Kidney epithelial cell (primary cell): ENCODE measurements around the gene NSMCE4A. TPM values are rescaled to one million over a fixed set of nuclear protein-coding genes. Genes with fewer than 3 reads are reported as not detected.
"Not testable (repeated sequence)": the region's sequence is repeated elsewhere in the genome, so short reads cannot be mapped to it uniquely, and the experiment has no call there.

ENCODE experiments used
- DNase-seq: peaks from one replicate; pipeline ENCODE4 v3.0.0-alpha.2; 2010; ENCODE audit warnings: low read depth
- H3K27me3 ChIP-seq: 2 replicates; pipeline ENCODE4 v1.6.0; 2011; ENCODE audit warnings: low read length; ENCODE audit not compliant: control insufficient read depth, insufficient read depth
- H3K36me3 ChIP-seq: 2 replicates; pipeline ENCODE4 v1.5.1; 2011; ENCODE audit warnings: low read length; ENCODE audit not compliant: control insufficient read depth, insufficient read depth
- H3K4me3 ChIP-seq: 2 replicates; pipeline ENCODE4 v1.5.1; 2011; ENCODE audit warnings: low read depth, mild to moderate bottlenecking, control low read depth, low read length
- total RNA-seq: library from RNA; depleted of rRNA; stranded (reverse); fragments of >200 nt; gene quantifications from 2 replicates; pipeline ENCODE4 v1.2.3, GENCODE V29; 2015
- TF ChIP-seq, protein P1 (sequence below): IDR thresholded peaks from 2 replicates; pipeline ENCODE4 v1.5.1; 2011; ENCODE audit warnings: mild to moderate bottlenecking, moderate library complexity, low read length, control low read depth, inconsistent platforms; ENCODE audit not compliant: insufficient read depth, poor library complexity, severe bottlenecking

Gene NSMCE4A
- total RNA-seq, 1 donor from 2014 or later, result 53.4 TPM

DNA sequence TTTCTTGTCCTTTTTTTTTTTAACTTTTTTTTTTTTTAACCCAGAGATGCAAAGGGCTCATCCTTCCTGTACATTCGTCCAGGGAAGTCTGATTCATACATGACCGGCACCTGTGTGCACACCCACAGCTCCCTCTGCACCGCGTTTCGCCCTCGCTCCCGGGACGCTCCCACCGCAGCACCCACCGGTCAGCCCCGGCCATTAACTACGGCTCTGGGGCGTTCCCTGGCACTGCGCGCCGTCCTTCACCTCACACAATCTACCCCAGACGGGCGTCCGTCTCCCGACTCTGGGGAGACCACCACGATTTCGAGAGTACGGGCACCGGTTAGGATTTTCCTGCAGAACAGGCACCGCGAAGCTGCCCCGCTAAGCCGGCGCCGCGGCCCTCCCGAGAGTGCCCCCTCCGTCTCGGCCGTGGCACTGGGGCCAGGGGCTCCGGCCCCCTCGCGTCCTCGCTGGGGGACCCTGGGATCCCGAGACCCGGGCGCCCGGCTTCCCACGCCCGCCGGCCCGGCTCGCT lies 47.6 kb downstream of the NSMCE4A start:
- DNase-seq, result no peak
- Histone ChIP-seq H3K4me3 (peak overlapping the region; percentile 95), H3K36me3 (no peaks in the 10 kb centered on the region), H3K27me3 (no peaks in the 10 kb centered on the region)
- TF ChIP-seq, protein P1, sequence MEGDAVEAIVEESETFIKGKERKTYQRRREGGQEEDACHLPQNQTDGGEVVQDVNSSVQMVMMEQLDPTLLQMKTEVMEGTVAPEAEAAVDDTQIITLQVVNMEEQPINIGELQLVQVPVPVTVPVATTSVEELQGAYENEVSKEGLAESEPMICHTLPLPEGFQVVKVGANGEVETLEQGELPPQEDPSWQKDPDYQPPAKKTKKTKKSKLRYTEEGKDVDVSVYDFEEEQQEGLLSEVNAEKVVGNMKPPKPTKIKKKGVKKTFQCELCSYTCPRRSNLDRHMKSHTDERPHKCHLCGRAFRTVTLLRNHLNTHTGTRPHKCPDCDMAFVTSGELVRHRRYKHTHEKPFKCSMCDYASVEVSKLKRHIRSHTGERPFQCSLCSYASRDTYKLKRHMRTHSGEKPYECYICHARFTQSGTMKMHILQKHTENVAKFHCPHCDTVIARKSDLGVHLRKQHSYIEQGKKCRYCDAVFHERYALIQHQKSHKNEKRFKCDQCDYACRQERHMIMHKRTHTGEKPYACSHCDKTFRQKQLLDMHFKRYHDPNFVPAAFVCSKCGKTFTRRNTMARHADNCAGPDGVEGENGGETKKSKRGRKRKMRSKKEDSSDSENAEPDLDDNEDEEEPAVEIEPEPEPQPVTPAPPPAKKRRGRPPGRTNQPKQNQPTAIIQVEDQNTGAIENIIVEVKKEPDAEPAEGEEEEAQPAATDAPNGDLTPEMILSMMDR, result no peak

DNA sequence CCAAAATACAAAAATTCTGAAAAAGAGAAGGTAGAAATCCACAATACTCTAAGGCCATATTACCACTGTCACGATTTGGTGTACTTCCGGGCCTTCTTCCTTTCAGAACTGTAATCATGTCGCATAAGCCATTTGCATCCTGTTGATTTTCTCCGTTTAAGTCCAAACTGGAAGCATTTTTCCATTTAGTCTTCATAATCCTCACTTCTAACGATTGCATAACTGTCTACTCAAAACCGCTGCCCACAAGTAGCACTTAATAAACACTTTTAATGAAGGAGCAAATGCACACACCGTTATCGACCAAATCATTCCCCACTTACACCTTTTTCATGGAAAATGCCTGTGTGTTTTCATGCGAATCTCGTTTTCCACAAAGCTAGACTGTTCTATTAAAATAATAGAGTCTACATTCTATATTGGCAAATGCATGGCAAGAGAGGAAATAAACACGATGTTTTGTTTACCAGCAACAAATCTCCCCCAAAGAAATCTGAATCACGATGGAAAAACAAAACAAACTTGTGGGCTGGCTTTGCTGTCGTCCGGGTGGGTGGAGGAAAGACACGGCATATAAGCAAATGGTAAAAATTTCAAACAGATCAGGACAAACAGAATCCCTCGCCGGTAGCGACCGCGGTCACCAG lies 48.2 kb downstream of the NSMCE4A start:
- DNase-seq, result no peak
- TF ChIP-seq, protein P1, result no peak
- Histone ChIP-seq H3K27me3 (no peaks in the 10 kb centered on the region), H3K4me3 (peak overlapping the region; percentile 95), H3K36me3 (no peaks in the 10 kb centered on the region)

DNA sequence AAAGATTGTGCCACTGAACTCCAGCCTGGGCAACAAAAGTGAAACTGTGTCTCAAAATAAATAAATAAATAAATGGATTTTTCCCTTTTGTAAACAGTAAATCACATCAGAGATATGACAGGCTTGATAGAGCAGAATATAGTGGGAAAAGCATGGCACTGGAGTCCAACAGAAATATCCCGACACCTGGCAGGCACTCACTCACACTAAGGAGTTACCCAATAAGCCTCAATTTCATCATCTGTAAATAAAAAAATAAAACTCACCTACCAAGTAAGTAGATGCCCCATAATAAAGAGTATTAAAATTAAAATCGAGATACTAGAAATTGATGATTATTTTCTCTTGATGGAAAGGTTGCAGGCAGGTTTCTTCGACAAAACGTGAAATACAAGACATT lies 48.9 kb downstream of the NSMCE4A start:
- no peaks in the 10 kb centered on the region for H3K27me3 ChIP-seq
- no peak for DNase-seq
- no peak overlapping the region for H3K4me3 ChIP-seq
- TF ChIP-seq, protein P1, result no peak
- no peaks in the 10 kb centered on the region for H3K36me3 ChIP-seq

DNA sequence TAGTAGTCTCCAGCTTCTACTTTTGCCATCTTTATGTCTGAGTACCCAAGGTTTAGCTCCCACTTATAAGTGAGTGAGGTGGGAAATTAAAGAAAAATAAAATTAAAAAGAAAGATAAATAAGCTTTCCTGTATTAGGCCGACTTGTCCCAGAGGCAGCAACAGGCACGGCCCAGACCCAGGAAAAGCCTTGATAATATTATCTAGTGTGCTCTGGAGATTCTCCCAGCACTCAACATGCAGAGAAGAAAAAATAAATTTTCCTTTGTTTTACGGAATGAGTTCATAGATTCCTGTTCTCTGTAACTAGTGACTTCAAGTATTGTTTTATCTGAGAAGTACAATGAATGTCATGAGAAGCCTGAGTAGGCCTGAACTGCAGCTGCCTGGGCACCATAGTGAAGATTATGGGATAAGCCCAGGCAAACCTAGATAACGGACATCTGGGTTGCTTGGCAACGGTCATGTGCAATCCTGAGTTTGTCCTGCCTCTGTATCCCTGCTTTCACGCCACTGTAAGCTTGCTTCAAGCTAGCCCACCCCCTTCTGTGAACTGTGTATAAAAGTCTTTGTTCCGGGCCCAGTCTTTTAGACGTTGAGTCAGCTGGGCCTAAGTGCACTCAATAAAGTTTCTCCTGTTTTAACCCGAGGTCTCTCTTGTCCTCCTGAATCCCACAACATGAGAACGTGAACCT lies 53.6 kb downstream of the NSMCE4A start:
- no peak for DNase-seq
- Histone ChIP-seq H3K36me3 (no peaks in the 10 kb centered on the region), H3K4me3 (no peak overlapping the region), H3K27me3 (no peaks in the 10 kb centered on the region)
- TF ChIP-seq, protein P1, result no peak

DNA sequence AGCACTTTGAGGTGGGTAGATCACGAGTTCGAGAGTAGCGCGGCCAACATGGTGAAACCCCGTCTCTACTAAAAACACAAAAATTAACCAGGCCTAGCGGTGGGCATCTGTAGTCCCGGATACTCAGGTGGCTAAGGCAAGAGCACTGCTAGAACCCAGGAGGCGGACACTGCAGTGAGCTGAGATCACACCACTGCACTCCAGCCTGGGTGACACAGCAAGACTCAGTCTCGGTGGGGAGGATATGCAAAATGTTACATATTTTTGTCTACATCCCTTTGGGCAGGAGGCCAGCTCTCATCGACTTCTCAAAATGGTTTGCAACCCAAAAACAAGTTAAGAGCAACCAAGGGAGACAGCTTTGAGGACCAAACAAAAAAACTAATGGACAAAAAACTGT lies 55.4 kb downstream of the NSMCE4A start:
- TF ChIP-seq, protein P1, result no peak
- Histone ChIP-seq H3K36me3 (no peaks in the 10 kb centered on the region), H3K27me3 (no peaks in the 10 kb centered on the region), H3K4me3 (no peak overlapping the region)
- no peak for DNase-seq

DNA sequence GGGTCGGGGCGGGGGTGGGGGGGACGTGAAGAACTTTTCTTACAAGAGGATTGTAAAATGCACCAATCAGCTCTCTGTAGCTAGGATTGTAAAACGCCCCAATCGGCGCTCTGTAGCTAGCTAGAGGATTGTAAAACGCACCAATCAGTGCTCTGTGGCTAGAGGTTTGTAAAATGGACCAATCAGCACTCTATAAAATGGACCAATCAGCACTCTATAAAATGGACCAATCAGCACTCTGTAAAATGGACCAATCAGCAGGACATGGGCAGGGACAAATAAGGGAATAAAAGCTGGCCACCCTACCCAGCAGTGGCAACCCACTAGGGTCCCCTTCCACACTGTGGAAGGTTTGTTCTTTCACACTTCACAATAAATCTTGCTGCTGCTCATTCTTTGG lies 56.2 kb downstream of the NSMCE4A start:
- H3K4me3 ChIP-seq, DNase-seq, H3K27me3 ChIP-seq, H3K36me3 ChIP-seq: not testable (repeated sequence)
